Measurements from ENCODE around the gene DNMT3A.

GRCh38 chr2:25343187-25343825 is 1.6 kb upstream of the DNMT3A start:
- TF ChIP-seq POLR2A (IDR thresholded peaks at IDR 0.05; ENCODE audit: low read length) (no peak), GATA1 (IDR thresholded peaks at IDR 0.05; ENCODE audit: low read depth, low read length) (no peak)
